K562 (cell line): ENCODE measurements around the gene IFT172. TPM values are rescaled to one million over a fixed set of nuclear protein-coding genes. Genes with fewer than 3 reads are reported as not detected.

ENCODE experiments used
- C11orf30 ChIP-seq: fragments of 450-650 bp; IDR thresholded peaks from 2 replicates; pipeline ENCODE4 v1.6.1; 2016; ENCODE audit warnings: low read depth, mild to moderate bottlenecking
- E2F3 ChIP-seq: fragments of 250-450 bp; sonication (Bioruptor Pico); IDR thresholded peaks from 2 replicates; pipeline ENCODE4 v1.4.0; 2020; ENCODE audit warnings: mild to moderate bottlenecking
- EHMT2 ChIP-seq: fragments of 450-650 bp; IDR thresholded peaks from 2 replicates; pipeline ENCODE4 v1.6.1; 2018; ENCODE audit warnings: antibody characterized with exemption
- HDAC6 ChIP-seq: IDR thresholded peaks from 2 replicates; pipeline ENCODE4 v1.6.1; 2012; ENCODE audit warnings: low read depth, mild to moderate bottlenecking, control low read depth, inconsistent platforms, low read length, moderate library complexity
- MAFG ChIP-seq: fragments of 450-650 bp; conservative IDR thresholded peaks from 2 replicates; pipeline ENCODE4 v1.6.1; 2016; ENCODE audit warnings: missing genetic modification characterization, missing compliant biosample characterization
- NFE2 ChIP-seq: IDR thresholded peaks from 2 replicates; pipeline ENCODE4 v1.6.1; 2014; ENCODE audit warnings: antibody characterized with exemption, low read depth
- PHTF2 ChIP-seq: fragments of 250-450 bp; sonication (Bioruptor Pico); IDR thresholded peaks from 2 replicates; pipeline ENCODE4 v1.5.0; 2021; ENCODE audit warnings: mild to moderate bottlenecking
- PPARD ChIP-seq: fragments of 250-450 bp; sonication (Bioruptor Pico); IDR thresholded peaks from 2 replicates; pipeline ENCODE4 v1.8.0; 2022; ENCODE audit warnings: inconsistent platforms, mild to moderate bottlenecking, moderate library complexity
- RBFOX2 ChIP-seq: fragments of 200-400 bp; formaldehyde crosslinking; IDR thresholded peaks from 2 replicates; pipeline ENCODE4 v1.6.1; 2017; ENCODE audit warnings: low read depth, mild to moderate bottlenecking, low read length, moderate library complexity
- SMARCA5 ChIP-seq: fragments of 450-650 bp; IDR thresholded peaks from 2 replicates; pipeline ENCODE4 v1.6.1; 2016
- SOX6 ChIP-seq: fragments of 450-650 bp; IDR thresholded peaks from 2 replicates; pipeline ENCODE4 v1.6.1; 2014; ENCODE audit warnings: mild to moderate bottlenecking
- YY1 ChIP-seq, 3 experiments: IDR thresholded peaks; 2 replicates each; pipeline ENCODE4 v1.6.1; 2011; ENCODE audit warnings: low read length in 2 of 3, mild to moderate bottlenecking in 2 of 3, moderate library complexity in 2 of 3, borderline replicate concordance in 1 of 3, control low read depth in 1 of 3, low read depth in 1 of 3; ENCODE audit not compliant: insufficient read depth in 3 of 3, insufficient replicate concordance in 2 of 3, control insufficient read depth in 1 of 3, insufficient read length in 1 of 3; ENCODE audit errors: extremely low read depth in 1 of 3
- ZNF197 ChIP-seq: fragments of 200-800 bp; sonication (Bioruptor generic); IDR thresholded peaks from 2 replicates; pipeline ENCODE4 v1.6.1; 2016; ENCODE audit warnings: low read depth, missing genetic modification characterization, missing compliant biosample characterization
- ZNF316 ChIP-seq: fragments of 450-650 bp; IDR thresholded peaks from 2 replicates; pipeline ENCODE4 v1.6.1; 2016
- ZNF395 ChIP-seq: fragments of 200-800 bp; sonication (Bioruptor generic); IDR thresholded peaks from 2 replicates; pipeline ENCODE4 v1.6.1; 2017; ENCODE audit warnings: missing genetic modification characterization, missing compliant biosample characterization
- ZNF584 ChIP-seq: fragments of 200-800 bp; sonication (Bioruptor generic); IDR thresholded peaks from 2 replicates; pipeline ENCODE4 v1.6.1; 2016; ENCODE audit warnings: low read depth, mild to moderate bottlenecking, missing genetic modification characterization, missing compliant biosample characterization
- ZNF592 ChIP-seq: fragments of 450-650 bp; IDR thresholded peaks from 2 replicates; pipeline ENCODE4 v1.6.1; 2017; ENCODE audit warnings: antibody characterized with exemption, mild to moderate bottlenecking
- polyA plus RNA-seq, 8 experiments: library from polyadenylated mRNA; depleted of rRNA in 4 of 8; stranded (reverse) in 5 of 8; unstranded in 3 of 8; fragments of >200 nt; fragmentation: Nextera tagmentation in 2 of 8; fragmentation: Illumina TruSeq in 1 of 8; extraction: Ambion mirVana in 2 of 8; extraction: Trizol in 1 of 8; gene quantifications; 2 replicates each; pipeline versions ENCODE4 v1.2.1 to v1.2.3, GENCODE V29; 2011 to 2014; ENCODE audit warnings: inconsistent platforms in 1 of 8, missing spikeins in 1 of 8
- total RNA-seq, 7 experiments: library from RNA; depleted of rRNA in 6 of 7; stranded (reverse); fragments of >200 nt in 6 of 7; fragmentation: Illumina TruSeq in 2 of 7; extraction: Trizol in 2 of 7; gene quantifications; 2 replicates each; pipeline versions ENCODE4 v1.2.1 to v1.2.3, GENCODE V29; 2011 to 2021; ENCODE audit warnings: low replicate concordance in 1 of 7
- TF ChIP-seq, protein P1 (sequence below), 3 experiments: IDR thresholded peaks in 2 of 3; conservative IDR thresholded peaks in 1 of 3; 2 replicates each; pipeline ENCODE4 v1.5.1; 2011 to 2012; ENCODE audit warnings: low read length in 3 of 3, mild to moderate bottlenecking in 3 of 3, control low read depth in 2 of 3, improper control_type of control experiment in 1 of 3, inconsistent platforms in 1 of 3, low read depth in 1 of 3, mixed read lengths in 1 of 3, moderate library complexity in 1 of 3; ENCODE audit not compliant: insufficient read depth in 2 of 3

Gene IFT172
- total and polyA plus RNA-seq, 9 of the 15 experiments (the other 6 are each of a cell fraction or from before 2014, with no cell fraction given): 5.6 to 19.1 (median 13.5) TPM

DNA sequence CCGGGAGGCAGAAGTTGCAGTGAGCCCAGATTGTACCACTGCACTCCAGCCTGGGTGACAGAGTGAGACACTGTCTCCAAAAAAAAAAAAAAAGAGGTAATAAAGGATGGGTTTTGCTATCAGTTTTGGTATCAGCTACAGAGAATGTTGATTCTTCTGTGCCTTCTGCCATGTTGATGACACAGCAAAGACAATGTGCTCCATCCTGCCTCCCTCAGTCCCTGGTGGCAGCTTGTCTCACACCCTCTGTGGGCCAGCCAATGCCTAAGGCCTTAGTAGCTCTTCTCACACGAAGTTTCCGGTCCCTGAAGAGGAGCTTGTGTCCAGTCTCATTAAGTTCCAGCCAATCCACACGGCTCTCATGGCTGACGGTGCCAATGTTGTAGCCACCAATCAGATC is 17.6 kb downstream of the IFT172 start (continued):
- TF ChIP-seq E2F3 (no peak), YY1 (IDR thresholded peaks at IDR 0.05; ENCODE audit: borderline replicate concordance in 1 of 3, control insufficient read depth in 1 of 3, extremely low read depth in 1 of 3, insufficient read depth in 3 of 3, insufficient read length in 1 of 3, insufficient replicate concordance in 2 of 3, low read depth in 1 of 3, low read length in 2 of 3) (peak in 1 of 3 experiments; percentile 73), ZNF395 (CRISPR knock-in tag) (0 out of 2 replicates have a peak, but pooled peaks have one; percentile 28), C11orf30 (peak; percentile 77), ZNF592 (0 out of 2 replicates have a peak, but pooled peaks have one; percentile 43), SOX6 (no peak), SMARCA5 (no peak), ZNF197 (CRISPR knock-in tag) (no peak), EHMT2 (peak; percentile 52; the same call in 1 of the 2 replicates), PPARD (CRISPR knock-in tag) (no peak), RBFOX2 (no peak), HDAC6 (no peak), NFE2 (peak; percentile 85), PHTF2 (CRISPR knock-in tag) (no peak), ZNF316 (peak; percentile 91), MAFG (tag) (peak; percentile 80), ZNF584 (CRISPR knock-in tag) (no peak)
- TF ChIP-seq, protein P1, sequence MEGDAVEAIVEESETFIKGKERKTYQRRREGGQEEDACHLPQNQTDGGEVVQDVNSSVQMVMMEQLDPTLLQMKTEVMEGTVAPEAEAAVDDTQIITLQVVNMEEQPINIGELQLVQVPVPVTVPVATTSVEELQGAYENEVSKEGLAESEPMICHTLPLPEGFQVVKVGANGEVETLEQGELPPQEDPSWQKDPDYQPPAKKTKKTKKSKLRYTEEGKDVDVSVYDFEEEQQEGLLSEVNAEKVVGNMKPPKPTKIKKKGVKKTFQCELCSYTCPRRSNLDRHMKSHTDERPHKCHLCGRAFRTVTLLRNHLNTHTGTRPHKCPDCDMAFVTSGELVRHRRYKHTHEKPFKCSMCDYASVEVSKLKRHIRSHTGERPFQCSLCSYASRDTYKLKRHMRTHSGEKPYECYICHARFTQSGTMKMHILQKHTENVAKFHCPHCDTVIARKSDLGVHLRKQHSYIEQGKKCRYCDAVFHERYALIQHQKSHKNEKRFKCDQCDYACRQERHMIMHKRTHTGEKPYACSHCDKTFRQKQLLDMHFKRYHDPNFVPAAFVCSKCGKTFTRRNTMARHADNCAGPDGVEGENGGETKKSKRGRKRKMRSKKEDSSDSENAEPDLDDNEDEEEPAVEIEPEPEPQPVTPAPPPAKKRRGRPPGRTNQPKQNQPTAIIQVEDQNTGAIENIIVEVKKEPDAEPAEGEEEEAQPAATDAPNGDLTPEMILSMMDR (IDR thresholded peaks at IDR 0.05 in 2 of 3, conservative IDR thresholded peaks at IDR 0.05 in 1 of 3; ENCODE audit: insufficient read depth in 2 of 3, low read depth in 1 of 3, low read length in 3 of 3): 0 out of 6 replicates have a peak, but pooled peaks of 1 of the 3 experiments have one; percentile 15
